WTC11 (cell line): Measurements from ENCODE around the gene TRMT6. TPM values are rescaled to one million over a fixed set of nuclear protein-coding genes. Genes with fewer than 3 reads are reported as not detected.

Source experiments
- ATAC-seq: fragments of 200-7000 bp; cut with Tn5 transposase; 2 replicates; pipeline ENCODE4 v1.10.0; 2021; ENCODE audit warnings: mild to moderate bottlenecking, moderate library complexity
- CTCF ChIA-PET: fragments of 300-600 bp; sonication (Branson Sonifier 250); formaldehyde crosslinking; loops from one replicate; lab custom pipeline; 2021; ENCODE audit warnings: antibody characterized with exemption; lab: Charles Lee
- POLR2A ChIA-PET: fragments of 350-600 bp; sonication (Branson Sonifier 250); formaldehyde crosslinking; loops from one replicate; lab custom pipeline; 2021; ENCODE audit warnings: antibody characterized with exemption; lab: Charles Lee
- DNase-seq: peaks from one replicate; pipeline ENCODE4 v3.0.0; 2021; ENCODE audit warnings: low spot score
- H3K27ac Mint-ChIP-seq: 2 replicates; pipeline ENCODE4 v1.8.0; 2021; ENCODE audit warnings: mixed read lengths
- H3K27me3 Mint-ChIP-seq: 2 replicates; pipeline ENCODE4 v1.8.0; 2021; ENCODE audit warnings: low read depth, mild to moderate bottlenecking, moderate library complexity, mixed read lengths
- H3K36me3 Mint-ChIP-seq: 2 replicates; pipeline ENCODE4 v1.8.0; 2021; ENCODE audit warnings: mixed read lengths
- H3K4me1 Mint-ChIP-seq: 2 replicates; pipeline ENCODE4 v1.8.0; 2022; ENCODE audit warnings: mixed read lengths
- H3K4me3 Mint-ChIP-seq: 2 replicates; pipeline ENCODE4 v1.8.0; 2021; ENCODE audit warnings: mild to moderate bottlenecking, moderate library complexity, mixed read lengths
- H3K9me3 Mint-ChIP-seq: 2 replicates; pipeline ENCODE4 v1.8.0; 2021; ENCODE audit warnings: mixed read lengths
- ELF4 ChIP-seq: sonication (generic); formaldehyde crosslinking; IDR thresholded peaks from 2 replicates; pipeline ENCODE4 v1.8.1; 2022; ENCODE audit warnings: low read depth, mild to moderate bottlenecking, moderate library complexity, missing genetic modification reagents
- FOXK1 ChIP-seq: sonication (generic); formaldehyde crosslinking; IDR thresholded peaks from 2 replicates; pipeline ENCODE4 v1.8.0; 2022; ENCODE audit warnings: mild to moderate bottlenecking, moderate library complexity, missing genetic modification reagents
- HMGA2 ChIP-seq: fragments of 250-450 bp; sonication (Bioruptor Pico); IDR thresholded peaks from 2 replicates; pipeline ENCODE4 v1.4.0; 2021; ENCODE audit warnings: mild to moderate bottlenecking, moderate library complexity
- NFE2L1 ChIP-seq: sonication (generic); formaldehyde crosslinking; IDR thresholded peaks from 2 replicates; pipeline ENCODE4 v1.8.1; 2023; ENCODE audit warnings: missing genetic modification reagents
- NR2C2 ChIP-seq: sonication (generic); formaldehyde crosslinking; IDR thresholded peaks from 2 replicates; pipeline ENCODE4 v1.8.0; 2022; ENCODE audit warnings: mild to moderate bottlenecking, missing genetic modification reagents
- PRRX2 ChIP-seq: fragments of 250-450 bp; sonication (Bioruptor Pico); IDR thresholded peaks from 2 replicates; pipeline ENCODE4 v1.8.0; 2021; ENCODE audit warnings: mild to moderate bottlenecking
- RORB ChIP-seq: fragments of 250-450 bp; sonication (Bioruptor Pico); IDR thresholded peaks from 2 replicates; pipeline ENCODE4 v1.9.0; 2021; ENCODE audit warnings: mild to moderate bottlenecking
- TCF7 ChIP-seq: sonication (generic); formaldehyde crosslinking; IDR thresholded peaks from 2 replicates; pipeline ENCODE4 v1.8.0; 2022; ENCODE audit warnings: mild to moderate bottlenecking, low read depth, missing genetic modification reagents, moderate library complexity
- ZNF317 ChIP-seq: sonication (generic); formaldehyde crosslinking; IDR thresholded peaks from 2 replicates; pipeline ENCODE4 v1.8.1; 2023; ENCODE audit warnings: low read depth, mild to moderate bottlenecking, moderate library complexity, missing genetic modification reagents, borderline replicate concordance
- total RNA-seq: library from RNA; stranded (reverse); gene quantifications from 3 replicates; pipeline ENCODE4 v1.2.3, GENCODE V29; 2021
- TF ChIP-seq, protein P1 (sequence below): fragments of 250-450 bp; sonication (Bioruptor Pico); IDR thresholded peaks from 2 replicates; pipeline ENCODE4 v1.8.0; 2021; ENCODE audit warnings: mild to moderate bottlenecking
- TF ChIP-seq, protein P2 (sequence below): sonication (generic); formaldehyde crosslinking; IDR thresholded peaks from 2 replicates; pipeline ENCODE4 v1.8.0; 2023; ENCODE audit warnings: mild to moderate bottlenecking, missing genetic modification reagents
- TF ChIP-seq, protein P3 (sequence below): sonication (generic); formaldehyde crosslinking; IDR thresholded peaks from 2 replicates; pipeline ENCODE4 v1.8.1; 2023; ENCODE audit warnings: mild to moderate bottlenecking, missing genetic modification reagents, moderate library complexity
- TF ChIP-seq, protein P4 (sequence below): fragments of 250-450 bp; sonication (Bioruptor Pico); IDR thresholded peaks from 2 replicates; pipeline ENCODE4 v1.9.0; 2021; ENCODE audit warnings: mild to moderate bottlenecking, borderline replicate concordance
- TF ChIP-seq, protein P5 (sequence below): sonication (generic); formaldehyde crosslinking; IDR thresholded peaks from 2 replicates; pipeline ENCODE4 v1.8.0; 2022; ENCODE audit warnings: mild to moderate bottlenecking, missing genetic modification reagents
- TF ChIP-seq, protein P6 (sequence below): fragments of 250-450 bp; sonication (Bioruptor Pico); IDR thresholded peaks from 2 replicates; pipeline ENCODE4 v1.9.0; 2021; ENCODE audit warnings: mild to moderate bottlenecking
- TF ChIP-seq, protein P7 (sequence below): sonication (generic); formaldehyde crosslinking; IDR thresholded peaks from 2 replicates; pipeline ENCODE4 v1.8.1; 2023; ENCODE audit warnings: mild to moderate bottlenecking, missing genetic modification reagents, borderline replicate concordance
- TF ChIP-seq, protein P8 (sequence below): sonication (generic); formaldehyde crosslinking; conservative IDR thresholded peaks from 2 replicates; pipeline ENCODE4 v1.8.1; 2022; ENCODE audit warnings: mild to moderate bottlenecking, missing genetic modification reagents
- TF ChIP-seq, protein P9 (sequence below): fragments of 250-450 bp; sonication (Bioruptor Pico); IDR thresholded peaks from 2 replicates; pipeline ENCODE4 v1.9.0; 2021; ENCODE audit warnings: moderate library complexity, mild to moderate bottlenecking, inconsistent platforms, borderline replicate concordance

TRMT6 gene
- total RNA-seq, 1 experiment from 2014 or later, result 17.2 TPM

DNA sequence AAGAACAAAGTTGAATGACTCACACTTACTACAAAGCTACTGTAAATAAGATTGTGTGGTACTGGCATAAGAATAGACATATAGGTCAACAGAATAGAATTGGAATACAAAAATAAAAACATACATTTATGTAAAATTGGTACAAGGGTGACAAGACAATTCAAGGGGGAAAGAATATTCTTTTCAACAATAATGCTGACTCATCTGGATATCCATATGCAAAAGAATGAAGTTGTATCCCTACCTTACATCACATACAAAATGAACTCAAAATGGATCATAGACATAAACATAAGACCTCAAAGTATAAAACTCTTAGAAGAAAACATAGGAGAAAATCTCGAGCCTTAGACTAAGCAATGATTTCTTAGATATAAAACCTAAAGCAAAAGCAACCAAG, 50.9 kb downstream of the TRMT6 start:
- ATAC-seq, result no peak
- TF ChIP-seq, protein P1, sequence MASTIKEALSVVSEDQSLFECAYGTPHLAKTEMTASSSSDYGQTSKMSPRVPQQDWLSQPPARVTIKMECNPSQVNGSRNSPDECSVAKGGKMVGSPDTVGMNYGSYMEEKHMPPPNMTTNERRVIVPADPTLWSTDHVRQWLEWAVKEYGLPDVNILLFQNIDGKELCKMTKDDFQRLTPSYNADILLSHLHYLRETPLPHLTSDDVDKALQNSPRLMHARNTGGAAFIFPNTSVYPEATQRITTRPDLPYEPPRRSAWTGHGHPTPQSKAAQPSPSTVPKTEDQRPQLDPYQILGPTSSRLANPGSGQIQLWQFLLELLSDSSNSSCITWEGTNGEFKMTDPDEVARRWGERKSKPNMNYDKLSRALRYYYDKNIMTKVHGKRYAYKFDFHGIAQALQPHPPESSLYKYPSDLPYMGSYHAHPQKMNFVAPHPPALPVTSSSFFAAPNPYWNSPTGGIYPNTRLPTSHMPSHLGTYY (CRISPR knock-in tag), result no peak
- TF ChIP-seq FOXK1 (CRISPR knock-in tag), result no peak
- TF ChIP-seq, protein P2, sequence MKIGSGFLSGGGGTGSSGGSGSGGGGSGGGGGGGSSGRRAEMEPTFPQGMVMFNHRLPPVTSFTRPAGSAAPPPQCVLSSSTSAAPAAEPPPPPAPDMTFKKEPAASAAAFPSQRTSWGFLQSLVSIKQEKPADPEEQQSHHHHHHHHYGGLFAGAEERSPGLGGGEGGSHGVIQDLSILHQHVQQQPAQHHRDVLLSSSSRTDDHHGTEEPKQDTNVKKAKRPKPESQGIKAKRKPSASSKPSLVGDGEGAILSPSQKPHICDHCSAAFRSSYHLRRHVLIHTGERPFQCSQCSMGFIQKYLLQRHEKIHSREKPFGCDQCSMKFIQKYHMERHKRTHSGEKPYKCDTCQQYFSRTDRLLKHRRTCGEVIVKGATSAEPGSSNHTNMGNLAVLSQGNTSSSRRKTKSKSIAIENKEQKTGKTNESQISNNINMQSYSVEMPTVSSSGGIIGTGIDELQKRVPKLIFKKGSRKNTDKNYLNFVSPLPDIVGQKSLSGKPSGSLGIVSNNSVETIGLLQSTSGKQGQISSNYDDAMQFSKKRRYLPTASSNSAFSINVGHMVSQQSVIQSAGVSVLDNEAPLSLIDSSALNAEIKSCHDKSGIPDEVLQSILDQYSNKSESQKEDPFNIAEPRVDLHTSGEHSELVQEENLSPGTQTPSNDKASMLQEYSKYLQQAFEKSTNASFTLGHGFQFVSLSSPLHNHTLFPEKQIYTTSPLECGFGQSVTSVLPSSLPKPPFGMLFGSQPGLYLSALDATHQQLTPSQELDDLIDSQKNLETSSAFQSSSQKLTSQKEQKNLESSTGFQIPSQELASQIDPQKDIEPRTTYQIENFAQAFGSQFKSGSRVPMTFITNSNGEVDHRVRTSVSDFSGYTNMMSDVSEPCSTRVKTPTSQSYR, result no peak
- TF ChIP-seq PRRX2 (CRISPR knock-in tag), result no peak
- TF ChIP-seq, protein P3, sequence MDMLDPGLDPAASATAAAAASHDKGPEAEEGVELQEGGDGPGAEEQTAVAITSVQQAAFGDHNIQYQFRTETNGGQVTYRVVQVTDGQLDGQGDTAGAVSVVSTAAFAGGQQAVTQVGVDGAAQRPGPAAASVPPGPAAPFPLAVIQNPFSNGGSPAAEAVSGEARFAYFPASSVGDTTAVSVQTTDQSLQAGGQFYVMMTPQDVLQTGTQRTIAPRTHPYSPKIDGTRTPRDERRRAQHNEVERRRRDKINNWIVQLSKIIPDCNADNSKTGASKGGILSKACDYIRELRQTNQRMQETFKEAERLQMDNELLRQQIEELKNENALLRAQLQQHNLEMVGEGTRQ (CRISPR knock-in tag), result no peak
- TF ChIP-seq RORB (CRISPR knock-in tag), result no peak
- TF ChIP-seq, protein P4, sequence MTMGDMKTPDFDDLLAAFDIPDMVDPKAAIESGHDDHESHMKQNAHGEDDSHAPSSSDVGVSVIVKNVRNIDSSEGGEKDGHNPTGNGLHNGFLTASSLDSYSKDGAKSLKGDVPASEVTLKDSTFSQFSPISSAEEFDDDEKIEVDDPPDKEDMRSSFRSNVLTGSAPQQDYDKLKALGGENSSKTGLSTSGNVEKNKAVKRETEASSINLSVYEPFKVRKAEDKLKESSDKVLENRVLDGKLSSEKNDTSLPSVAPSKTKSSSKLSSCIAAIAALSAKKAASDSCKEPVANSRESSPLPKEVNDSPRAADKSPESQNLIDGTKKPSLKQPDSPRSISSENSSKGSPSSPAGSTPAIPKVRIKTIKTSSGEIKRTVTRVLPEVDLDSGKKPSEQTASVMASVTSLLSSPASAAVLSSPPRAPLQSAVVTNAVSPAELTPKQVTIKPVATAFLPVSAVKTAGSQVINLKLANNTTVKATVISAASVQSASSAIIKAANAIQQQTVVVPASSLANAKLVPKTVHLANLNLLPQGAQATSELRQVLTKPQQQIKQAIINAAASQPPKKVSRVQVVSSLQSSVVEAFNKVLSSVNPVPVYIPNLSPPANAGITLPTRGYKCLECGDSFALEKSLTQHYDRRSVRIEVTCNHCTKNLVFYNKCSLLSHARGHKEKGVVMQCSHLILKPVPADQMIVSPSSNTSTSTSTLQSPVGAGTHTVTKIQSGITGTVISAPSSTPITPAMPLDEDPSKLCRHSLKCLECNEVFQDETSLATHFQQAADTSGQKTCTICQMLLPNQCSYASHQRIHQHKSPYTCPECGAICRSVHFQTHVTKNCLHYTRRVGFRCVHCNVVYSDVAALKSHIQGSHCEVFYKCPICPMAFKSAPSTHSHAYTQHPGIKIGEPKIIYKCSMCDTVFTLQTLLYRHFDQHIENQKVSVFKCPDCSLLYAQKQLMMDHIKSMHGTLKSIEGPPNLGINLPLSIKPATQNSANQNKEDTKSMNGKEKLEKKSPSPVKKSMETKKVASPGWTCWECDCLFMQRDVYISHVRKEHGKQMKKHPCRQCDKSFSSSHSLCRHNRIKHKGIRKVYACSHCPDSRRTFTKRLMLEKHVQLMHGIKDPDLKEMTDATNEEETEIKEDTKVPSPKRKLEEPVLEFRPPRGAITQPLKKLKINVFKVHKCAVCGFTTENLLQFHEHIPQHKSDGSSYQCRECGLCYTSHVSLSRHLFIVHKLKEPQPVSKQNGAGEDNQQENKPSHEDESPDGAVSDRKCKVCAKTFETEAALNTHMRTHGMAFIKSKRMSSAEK (CRISPR knock-in tag), result no peak
- TF ChIP-seq ELF4 (CRISPR knock-in tag), result no peak
- TF ChIP-seq HMGA2, result no peak
- no peak for TF ChIP-seq NFE2L1 (CRISPR knock-in tag)
- TF ChIP-seq, protein P5, sequence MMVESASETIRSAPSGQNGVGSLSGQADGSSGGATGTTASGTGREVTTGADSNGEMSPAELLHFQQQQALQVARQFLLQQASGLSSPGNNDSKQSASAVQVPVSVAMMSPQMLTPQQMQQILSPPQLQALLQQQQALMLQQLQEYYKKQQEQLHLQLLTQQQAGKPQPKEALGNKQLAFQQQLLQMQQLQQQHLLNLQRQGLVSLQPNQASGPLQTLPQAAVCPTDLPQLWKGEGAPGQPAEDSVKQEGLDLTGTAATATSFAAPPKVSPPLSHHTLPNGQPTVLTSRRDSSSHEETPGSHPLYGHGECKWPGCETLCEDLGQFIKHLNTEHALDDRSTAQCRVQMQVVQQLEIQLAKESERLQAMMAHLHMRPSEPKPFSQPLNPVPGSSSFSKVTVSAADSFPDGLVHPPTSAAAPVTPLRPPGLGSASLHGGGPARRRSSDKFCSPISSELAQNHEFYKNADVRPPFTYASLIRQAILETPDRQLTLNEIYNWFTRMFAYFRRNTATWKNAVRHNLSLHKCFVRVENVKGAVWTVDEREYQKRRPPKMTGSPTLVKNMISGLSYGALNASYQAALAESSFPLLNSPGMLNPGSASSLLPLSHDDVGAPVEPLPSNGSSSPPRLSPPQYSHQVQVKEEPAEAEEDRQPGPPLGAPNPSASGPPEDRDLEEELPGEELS, result no peak
- TF ChIP-seq, protein P6, sequence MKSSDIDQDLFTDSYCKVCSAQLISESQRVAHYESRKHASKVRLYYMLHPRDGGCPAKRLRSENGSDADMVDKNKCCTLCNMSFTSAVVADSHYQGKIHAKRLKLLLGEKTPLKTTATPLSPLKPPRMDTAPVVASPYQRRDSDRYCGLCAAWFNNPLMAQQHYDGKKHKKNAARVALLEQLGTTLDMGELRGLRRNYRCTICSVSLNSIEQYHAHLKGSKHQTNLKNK (CRISPR knock-in tag), result no peak
- peaks cover 17% of the 10 kb centered on the region for H3K27me3 Mint-ChIP-seq

DNA sequence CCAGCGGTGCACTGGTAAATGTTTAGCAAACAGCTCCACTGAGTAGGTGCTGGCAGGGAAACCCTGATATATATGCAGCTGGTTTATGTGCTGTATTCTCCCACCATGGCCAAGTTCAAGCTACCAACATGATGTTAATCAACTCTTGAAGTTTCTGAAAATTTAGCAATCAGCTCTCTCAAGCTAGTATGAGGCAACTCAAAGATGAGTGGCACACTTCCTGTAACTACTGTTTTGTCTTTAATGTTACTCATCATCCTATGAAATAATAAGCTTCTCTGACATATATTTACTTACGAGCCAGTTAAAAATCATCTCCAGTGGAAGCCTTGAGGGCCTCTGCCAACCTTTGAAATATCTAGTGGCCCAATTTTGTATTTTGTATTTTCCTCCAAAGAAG, 54.7 kb downstream of the TRMT6 start:
- ATAC-seq (no peak), DNase-seq (no peak)
- peaks cover 4% of the 10 kb centered on the region; the same call in 1 of the 2 replicates for H3K9me3 Mint-ChIP-seq
- peaks cover 15% of the 10 kb centered on the region for H3K27me3 Mint-ChIP-seq
- no peak overlapping the region for H3K4me3 Mint-ChIP-seq
- ChIA-PET POLR2A (no interaction called here), CTCF (no interaction called here)
- H3K4me1 Mint-ChIP-seq, result no peaks in the 10 kb centered on the region
- H3K27ac Mint-ChIP-seq, result no peak overlapping the region
- no peaks in the 10 kb centered on the region for H3K36me3 Mint-ChIP-seq
- TF ChIP-seq, protein P7, sequence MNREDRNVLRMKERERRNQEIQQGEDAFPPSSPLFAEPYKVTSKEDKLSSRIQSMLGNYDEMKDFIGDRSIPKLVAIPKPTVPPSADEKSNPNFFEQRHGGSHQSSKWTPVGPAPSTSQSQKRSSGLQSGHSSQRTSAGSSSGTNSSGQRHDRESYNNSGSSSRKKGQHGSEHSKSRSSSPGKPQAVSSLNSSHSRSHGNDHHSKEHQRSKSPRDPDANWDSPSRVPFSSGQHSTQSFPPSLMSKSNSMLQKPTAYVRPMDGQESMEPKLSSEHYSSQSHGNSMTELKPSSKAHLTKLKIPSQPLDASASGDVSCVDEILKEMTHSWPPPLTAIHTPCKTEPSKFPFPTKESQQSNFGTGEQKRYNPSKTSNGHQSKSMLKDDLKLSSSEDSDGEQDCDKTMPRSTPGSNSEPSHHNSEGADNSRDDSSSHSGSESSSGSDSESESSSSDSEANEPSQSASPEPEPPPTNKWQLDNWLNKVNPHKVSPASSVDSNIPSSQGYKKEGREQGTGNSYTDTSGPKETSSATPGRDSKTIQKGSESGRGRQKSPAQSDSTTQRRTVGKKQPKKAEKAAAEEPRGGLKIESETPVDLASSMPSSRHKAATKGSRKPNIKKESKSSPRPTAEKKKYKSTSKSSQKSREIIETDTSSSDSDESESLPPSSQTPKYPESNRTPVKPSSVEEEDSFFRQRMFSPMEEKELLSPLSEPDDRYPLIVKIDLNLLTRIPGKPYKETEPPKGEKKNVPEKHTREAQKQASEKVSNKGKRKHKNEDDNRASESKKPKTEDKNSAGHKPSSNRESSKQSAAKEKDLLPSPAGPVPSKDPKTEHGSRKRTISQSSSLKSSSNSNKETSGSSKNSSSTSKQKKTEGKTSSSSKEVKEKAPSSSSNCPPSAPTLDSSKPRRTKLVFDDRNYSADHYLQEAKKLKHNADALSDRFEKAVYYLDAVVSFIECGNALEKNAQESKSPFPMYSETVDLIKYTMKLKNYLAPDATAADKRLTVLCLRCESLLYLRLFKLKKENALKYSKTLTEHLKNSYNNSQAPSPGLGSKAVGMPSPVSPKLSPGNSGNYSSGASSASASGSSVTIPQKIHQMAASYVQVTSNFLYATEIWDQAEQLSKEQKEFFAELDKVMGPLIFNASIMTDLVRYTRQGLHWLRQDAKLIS (CRISPR knock-in tag), result no peak
- TF ChIP-seq TCF7 (CRISPR knock-in tag) (no peak), NR2C2 (CRISPR knock-in tag) (no peak), ZNF317 (CRISPR knock-in tag) (no peak)
- TF ChIP-seq, protein P8, sequence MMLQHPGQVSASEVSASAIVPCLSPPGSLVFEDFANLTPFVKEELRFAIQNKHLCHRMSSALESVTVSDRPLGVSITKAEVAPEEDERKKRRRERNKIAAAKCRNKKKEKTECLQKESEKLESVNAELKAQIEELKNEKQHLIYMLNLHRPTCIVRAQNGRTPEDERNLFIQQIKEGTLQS, result no peak
- TF ChIP-seq, protein P9, sequence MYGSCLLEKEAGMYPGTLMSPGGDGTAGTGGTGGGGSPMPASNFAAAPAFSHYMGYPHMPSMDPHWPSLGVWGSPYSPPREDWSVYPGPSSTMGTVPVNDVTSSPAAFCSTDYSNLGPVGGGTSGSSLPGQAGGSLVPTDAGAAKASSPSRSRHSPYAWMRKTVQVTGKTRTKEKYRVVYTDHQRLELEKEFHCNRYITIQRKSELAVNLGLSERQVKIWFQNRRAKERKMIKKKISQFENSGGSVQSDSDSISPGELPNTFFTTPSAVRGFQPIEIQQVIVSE (CRISPR knock-in tag), result no peak

More for the DNA sequence above, 50.9 kb downstream of the TRMT6 start:
- CTCF ChIA-PET, result no interaction called here
- H3K4me3 Mint-ChIP-seq, result no peak overlapping the region
- POLR2A ChIA-PET, result no interaction called here
- H3K36me3 Mint-ChIP-seq, result no peaks in the 10 kb centered on the region
- no peak overlapping the region for H3K27ac Mint-ChIP-seq
- peaks cover 4% of the 10 kb centered on the region; the same call in 1 of the 2 replicates for H3K9me3 Mint-ChIP-seq
- H3K4me1 Mint-ChIP-seq, result no peaks in the 10 kb centered on the region
- DNase-seq, result no peak
